PFSK-1 (cell line): ENCODE data around the gene CEP85L.

Experiments used
- FOXP2 ChIP-seq: optimal IDR thresholded peaks from 2 replicates; pipeline ENCODE3; 2011; ENCODE audit warnings: borderline replicate concordance, control low read depth, inconsistent platforms; ENCODE audit not compliant: insufficient read depth; ENCODE audit errors: extremely low read length, extremely low read depth
- POLR2AphosphoS5 ChIP-seq: IDR thresholded peaks from 2 replicates; pipeline ENCODE4 v1.6.1; 2012; ENCODE audit warnings: low read depth, mild to moderate bottlenecking, control low read depth, low read length, moderate library complexity
- SIN3A ChIP-seq: IDR thresholded peaks from 2 replicates; pipeline ENCODE4 v1.6.1; 2012; ENCODE audit warnings: mild to moderate bottlenecking, low read length, moderate library complexity, borderline replicate concordance; ENCODE audit not compliant: insufficient read depth
- TAF1 ChIP-seq: IDR thresholded peaks from 2 replicates; pipeline ENCODE4 v1.6.1; 2012; ENCODE audit warnings: low read length, control low read depth, borderline replicate concordance; ENCODE audit not compliant: insufficient read depth
- TF ChIP-seq, protein P1 (sequence below), 2 experiments: IDR thresholded peaks; 2 replicates each; pipeline versions ENCODE4 v1.6.1 to v1.8.0; 2011 to 2012; ENCODE audit warnings: low read depth in 2 of 2, low read length in 2 of 2, control low read depth in 1 of 2, inconsistent platforms in 1 of 2, mild to moderate bottlenecking in 1 of 2, moderate library complexity in 1 of 2; ENCODE audit not compliant: insufficient read depth in 1 of 2

DNA sequence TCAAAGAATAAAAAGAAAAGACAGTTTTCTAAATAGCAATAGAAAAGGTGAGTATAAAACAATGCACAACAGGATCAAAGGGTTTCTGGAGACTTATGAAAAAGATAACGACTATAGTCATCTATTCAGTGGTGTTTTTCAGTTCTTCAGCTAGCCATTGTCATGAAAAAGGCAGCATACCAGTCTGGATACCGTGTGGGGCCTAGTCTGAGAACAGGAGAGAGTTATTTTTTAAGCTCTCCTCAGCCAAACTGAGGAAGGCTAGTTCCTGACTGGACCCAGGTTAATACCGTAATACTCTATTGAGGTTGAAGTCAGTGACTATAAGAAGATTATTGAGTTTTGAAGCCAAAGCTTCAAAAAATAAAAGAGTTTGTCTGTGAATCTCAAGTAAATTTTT, 53.8 kb downstream of the CEP85L start:
- TF ChIP-seq SIN3A, result no peak
- TF ChIP-seq, protein P1, sequence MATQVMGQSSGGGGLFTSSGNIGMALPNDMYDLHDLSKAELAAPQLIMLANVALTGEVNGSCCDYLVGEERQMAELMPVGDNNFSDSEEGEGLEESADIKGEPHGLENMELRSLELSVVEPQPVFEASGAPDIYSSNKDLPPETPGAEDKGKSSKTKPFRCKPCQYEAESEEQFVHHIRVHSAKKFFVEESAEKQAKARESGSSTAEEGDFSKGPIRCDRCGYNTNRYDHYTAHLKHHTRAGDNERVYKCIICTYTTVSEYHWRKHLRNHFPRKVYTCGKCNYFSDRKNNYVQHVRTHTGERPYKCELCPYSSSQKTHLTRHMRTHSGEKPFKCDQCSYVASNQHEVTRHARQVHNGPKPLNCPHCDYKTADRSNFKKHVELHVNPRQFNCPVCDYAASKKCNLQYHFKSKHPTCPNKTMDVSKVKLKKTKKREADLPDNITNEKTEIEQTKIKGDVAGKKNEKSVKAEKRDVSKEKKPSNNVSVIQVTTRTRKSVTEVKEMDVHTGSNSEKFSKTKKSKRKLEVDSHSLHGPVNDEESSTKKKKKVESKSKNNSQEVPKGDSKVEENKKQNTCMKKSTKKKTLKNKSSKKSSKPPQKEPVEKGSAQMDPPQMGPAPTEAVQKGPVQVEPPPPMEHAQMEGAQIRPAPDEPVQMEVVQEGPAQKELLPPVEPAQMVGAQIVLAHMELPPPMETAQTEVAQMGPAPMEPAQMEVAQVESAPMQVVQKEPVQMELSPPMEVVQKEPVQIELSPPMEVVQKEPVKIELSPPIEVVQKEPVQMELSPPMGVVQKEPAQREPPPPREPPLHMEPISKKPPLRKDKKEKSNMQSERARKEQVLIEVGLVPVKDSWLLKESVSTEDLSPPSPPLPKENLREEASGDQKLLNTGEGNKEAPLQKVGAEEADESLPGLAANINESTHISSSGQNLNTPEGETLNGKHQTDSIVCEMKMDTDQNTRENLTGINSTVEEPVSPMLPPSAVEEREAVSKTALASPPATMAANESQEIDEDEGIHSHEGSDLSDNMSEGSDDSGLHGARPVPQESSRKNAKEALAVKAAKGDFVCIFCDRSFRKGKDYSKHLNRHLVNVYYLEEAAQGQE (IDR thresholded peaks at IDR 0.05; ENCODE audit: insufficient read depth in 1 of 2, low read depth in 2 of 2, low read length in 2 of 2), result no peak
- TF ChIP-seq POLR2AphosphoS5, result no peak
- TF ChIP-seq TAF1, result no peak
- no peak for TF ChIP-seq FOXP2
